NCI-H2107 treated with DMSO at 0.1 percent for 48 hours (cell line): Measurements from ENCODE around the gene STPG1.
"Not testable (repeated sequence)": the region's sequence is repeated elsewhere in the genome, so short reads cannot be mapped to it uniquely, and the experiment has no call there.

ENCODE experiments used
- DNase-seq: peaks from one replicate; lab custom pipeline; 2025; ENCODE audit not compliant: unreplicated experiment; lab: John Stamatoyannopoulos, UW

Gene STPG1

GRCh38 chr1:24413350-24414163 is at the start of gene STPG1:
TSS of gene STPG1 (minus strand) at chr1:24413782. CDS start at chr1:24401388, 12,394 bp downstream.
- peak; percentile 89 for DNase-seq

GRCh38 chr1:24462128-24462527 is 48.5 kb upstream of the STPG1 start:
- not testable (repeated sequence) for DNase-seq

- peak; percentile 46 for DNase-seq
These were observed 46.1 kb upstream of the STPG1 start for GRCh38 chr1:24459551-24460266.

GRCh38 chr1:24457866-24458265 is 44.3 kb upstream of the STPG1 start:
- DNase-seq, result no peak

GRCh38 chr1:24455272-24455671 is 41.7 kb upstream of the STPG1 start:
- no peak for DNase-seq

- DNase-seq, result no peak
These were observed 41.1 kb upstream of the STPG1 start for GRCh38 chr1:24454673-24455072.

GRCh38 chr1:24452922-24453485 is 39.4 kb upstream of the STPG1 start:
- DNase-seq, result no peak

GRCh38 chr1:24451746-24452145 is 38.2 kb upstream of the STPG1 start:
- DNase-seq, result no peak

- no peak for DNase-seq
These were observed 37.3 kb upstream of the STPG1 start for GRCh38 chr1:24450857-24451397.

GRCh38 chr1:24450316-24450715 is 36.7 kb upstream of the STPG1 start:
- DNase-seq, result no peak

GRCh38 chr1:24446446-24446845 is 32.9 kb upstream of the STPG1 start:
- DNase-seq, result not testable (repeated sequence)

GRCh38 chr1:24443241-24443656 is 29.7 kb upstream of the STPG1 start:
- no peak for DNase-seq

GRCh38 chr1:24442764-24443163 is 29.2 kb upstream of the STPG1 start:
- no peak for DNase-seq

- DNase-seq, result no peak
These were observed 28.6 kb upstream of the STPG1 start for GRCh38 chr1:24441996-24442668.

GRCh38 chr1:24441480-24441879 is 27.9 kb upstream of the STPG1 start:
- DNase-seq, result no peak

GRCh38 chr1:24440436-24440835 is 26.9 kb upstream of the STPG1 start:
- DNase-seq, result no peak

- DNase-seq, result no peak
These were observed 24.9 kb upstream of the STPG1 start for GRCh38 chr1:24438423-24438901.

GRCh38 chr1:24437631-24438396 is 24.2 kb upstream of the STPG1 start:
- no peak for DNase-seq

- no peak for DNase-seq
These were observed 22.3 kb upstream of the STPG1 start for GRCh38 chr1:24435782-24436365.

GRCh38 chr1:24427545-24427862 is 13.9 kb upstream of the STPG1 start:
- peak; percentile 84 for DNase-seq
